NCI-H2171 treated with DMSO at 0.1 percent for 48 hours (cell line): Measurements from ENCODE around the gene CDIP1.
"Not testable (repeated sequence)": the region's sequence is repeated elsewhere in the genome, so short reads cannot be mapped to it uniquely, and the experiment has no call there.

Experiments
- DNase-seq: peaks from one replicate; lab custom pipeline; 2025; lab: John Stamatoyannopoulos, UW

Gene CDIP1

DNA sequence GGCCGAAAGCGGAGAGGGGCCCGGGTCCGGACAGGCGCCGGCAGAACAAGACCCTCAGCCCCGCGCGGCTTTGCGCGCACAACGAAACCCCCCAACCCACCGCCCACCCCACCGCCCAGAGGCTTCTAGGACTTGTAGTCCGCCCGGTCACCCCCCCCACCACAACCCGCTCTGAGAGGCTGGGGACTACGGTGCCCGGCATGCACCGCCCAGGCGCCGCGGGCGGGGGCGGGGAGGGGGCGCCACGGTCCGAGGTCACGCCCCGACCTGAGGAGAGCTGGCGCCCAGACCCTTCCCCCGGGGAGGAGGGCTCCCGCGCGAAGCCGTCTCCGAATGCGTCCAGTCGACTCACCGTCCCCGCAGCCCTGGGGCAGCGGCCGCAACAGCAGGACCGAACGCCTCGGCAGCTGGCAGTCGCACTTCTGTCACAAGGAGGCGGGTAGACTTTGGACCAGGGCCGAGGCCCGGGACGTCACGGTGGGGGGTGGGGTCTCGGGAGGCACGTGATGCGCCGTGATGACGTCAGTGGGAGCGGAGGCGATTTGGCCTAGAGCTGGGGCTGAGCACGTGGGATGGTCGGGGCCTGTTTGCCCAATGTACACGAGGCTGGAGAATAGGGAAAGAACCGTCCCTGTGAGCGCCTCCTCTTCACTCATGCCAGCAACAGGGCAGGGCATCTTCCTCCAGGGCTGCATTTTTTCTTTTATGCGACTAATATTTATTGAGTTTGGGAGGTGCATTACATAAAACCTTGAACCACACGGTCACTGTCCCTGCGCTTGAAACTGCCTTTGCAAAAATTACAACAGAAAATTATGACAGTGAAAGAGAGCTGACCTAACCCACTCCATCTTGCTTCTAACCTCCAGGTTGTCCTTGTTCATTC is at the start of gene CDIP1:
TSS of gene CDIP1 (minus strand) at position 424 of the 886 bp plus-strand sequence. CDS start 24,643 bp downstream, outside the sequence.
- peak; percentile 89 for DNase-seq

DNA sequence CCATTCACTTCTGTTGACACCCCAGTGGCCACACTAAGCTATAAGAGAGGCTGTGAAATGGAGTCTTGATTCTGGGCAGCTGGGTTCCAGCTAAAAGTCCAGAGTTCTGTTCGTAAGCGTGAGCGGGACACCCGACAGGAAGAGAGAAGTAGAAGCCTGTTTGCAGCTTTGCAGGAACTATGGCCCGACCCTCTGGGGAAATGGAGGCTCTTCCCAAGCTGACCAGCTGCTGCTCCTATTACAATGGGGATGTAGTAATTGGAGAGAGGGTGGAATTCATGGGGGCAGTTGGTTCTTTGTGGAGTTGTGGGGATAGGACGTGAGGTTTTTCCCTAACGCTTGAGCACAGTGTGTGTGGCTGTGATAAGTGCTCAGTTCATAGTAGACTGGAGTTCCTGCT is 47.7 kb upstream of the CDIP1 start:
- no peak for DNase-seq

DNA sequence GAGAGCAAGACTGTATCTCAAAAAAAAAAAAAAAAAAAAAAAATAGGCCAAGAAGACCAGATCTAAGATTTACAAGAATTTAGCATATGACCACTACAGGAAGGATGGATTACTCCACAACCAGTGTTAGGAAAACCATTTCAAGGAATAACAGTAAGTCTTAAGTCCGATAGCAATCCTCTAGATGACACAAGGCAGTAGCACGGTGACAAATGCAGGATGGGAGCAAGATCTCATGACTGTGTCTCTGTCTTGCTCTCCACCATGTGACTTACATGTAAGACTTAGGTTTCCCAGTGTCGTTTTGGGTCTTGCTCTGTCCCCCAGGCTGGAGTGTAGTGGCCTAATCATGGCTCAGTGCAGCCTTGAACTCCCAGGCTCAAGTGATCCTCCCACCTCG is 45.3 kb upstream of the CDIP1 start:
- no peak for DNase-seq

DNA sequence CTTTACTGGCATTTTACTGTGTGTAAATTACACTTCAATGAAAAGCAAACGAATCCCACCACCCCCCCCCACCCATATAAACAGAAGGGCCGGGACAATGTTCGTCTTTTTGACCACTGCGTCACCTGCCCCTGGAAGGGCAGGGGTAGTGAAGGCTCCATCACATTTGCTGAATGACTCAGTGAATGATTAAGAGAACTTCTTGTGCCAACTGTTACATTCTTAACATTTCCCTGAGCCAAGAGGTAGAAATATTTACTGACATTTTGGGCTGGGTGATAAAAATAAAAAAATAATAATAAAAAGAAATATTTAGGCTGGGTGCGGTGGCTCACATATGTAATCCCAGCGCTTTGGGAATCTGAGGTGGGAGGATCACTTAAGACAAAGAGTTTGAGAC is 41.7 kb upstream of the CDIP1 start:
- no peak for DNase-seq

DNA sequence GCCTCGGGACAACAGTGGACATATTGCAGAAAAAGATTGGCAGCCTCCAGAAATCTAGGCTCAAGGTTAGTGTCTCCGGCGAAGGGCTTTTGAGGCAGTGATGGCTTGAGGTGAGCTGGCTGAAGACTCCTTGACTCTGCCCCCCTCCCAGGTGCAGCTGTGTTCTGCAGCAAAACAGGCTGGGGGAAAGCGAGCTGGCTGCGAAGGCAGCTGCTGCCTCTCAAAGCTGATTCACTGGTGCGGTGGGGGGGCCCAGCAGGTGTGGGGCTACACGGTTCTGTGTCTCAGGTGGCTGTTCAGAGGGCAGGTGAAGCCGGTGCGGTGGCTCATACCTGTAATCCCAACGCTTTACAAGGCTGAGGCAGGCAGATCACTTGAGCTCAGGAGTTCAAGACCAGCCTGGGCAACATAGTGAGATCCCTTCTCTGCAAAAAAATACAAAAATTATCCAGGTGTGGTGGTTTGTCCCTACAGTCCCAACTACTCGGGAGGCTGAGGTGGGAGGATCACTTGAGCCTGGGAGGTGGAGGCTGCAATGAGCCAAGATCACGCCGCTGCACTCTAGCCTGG is 40.5 kb upstream of the CDIP1 start:
- DNase-seq: peak; percentile 47

DNA sequence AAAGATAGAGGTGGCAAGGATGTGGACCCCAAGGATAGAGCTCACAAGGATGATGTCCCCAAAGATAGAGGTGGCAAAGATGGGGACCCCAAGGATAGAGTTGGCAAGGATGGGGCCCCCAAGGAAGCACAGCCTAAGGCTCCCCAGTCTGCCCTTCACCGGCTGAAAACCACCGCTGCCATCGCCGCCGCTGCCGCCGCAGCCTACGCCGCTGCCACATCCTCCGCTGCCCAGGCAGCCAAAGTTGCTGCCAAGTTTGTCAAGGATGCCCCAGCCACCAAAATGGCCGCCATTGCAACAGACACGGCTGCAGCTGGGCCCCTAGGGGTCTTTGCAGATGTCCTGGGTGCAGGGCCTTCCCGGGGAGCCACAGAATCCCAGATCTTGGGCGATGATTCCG is 37.4 kb upstream of the CDIP1 start:
- no peak for DNase-seq

DNA sequence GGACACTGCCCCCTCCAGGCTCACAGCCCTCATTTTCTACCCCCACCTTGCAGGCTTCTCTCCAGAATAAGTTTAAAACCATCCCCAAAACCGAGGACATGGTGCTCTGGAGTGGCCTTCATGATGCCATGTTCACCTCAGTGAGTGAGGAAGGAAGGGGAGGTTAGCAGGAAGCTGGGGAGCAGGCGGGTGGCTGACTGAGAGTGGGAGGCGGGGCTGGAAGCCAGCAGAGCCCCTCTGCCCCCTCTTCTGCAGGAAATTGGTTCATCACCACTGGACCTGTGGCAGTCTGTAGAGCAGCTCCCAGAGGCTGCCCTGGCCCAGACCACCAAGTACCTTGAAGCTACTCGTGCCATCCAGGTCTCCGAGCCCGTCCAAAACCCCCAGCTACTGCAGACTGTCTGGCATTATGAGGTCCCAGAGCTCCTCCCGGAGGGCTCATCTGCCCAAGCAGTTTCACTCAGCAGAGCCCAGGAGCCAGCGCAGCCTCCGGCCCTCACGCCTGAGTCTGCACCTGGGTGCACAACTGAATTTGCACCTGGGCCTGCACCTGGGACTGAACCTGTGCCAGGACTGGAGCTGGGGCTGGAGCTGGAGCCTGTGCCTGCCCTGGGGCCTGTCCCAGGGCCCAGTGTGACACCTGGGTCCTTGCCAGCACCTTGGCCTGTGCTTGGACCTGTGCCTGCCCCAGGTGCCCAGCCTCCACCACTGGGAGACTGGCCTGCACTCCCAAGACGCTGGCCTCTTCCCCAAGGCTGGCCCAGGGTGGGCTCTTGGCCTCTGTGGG is 36.5 kb upstream of the CDIP1 start:
- no peak for DNase-seq

DNA sequence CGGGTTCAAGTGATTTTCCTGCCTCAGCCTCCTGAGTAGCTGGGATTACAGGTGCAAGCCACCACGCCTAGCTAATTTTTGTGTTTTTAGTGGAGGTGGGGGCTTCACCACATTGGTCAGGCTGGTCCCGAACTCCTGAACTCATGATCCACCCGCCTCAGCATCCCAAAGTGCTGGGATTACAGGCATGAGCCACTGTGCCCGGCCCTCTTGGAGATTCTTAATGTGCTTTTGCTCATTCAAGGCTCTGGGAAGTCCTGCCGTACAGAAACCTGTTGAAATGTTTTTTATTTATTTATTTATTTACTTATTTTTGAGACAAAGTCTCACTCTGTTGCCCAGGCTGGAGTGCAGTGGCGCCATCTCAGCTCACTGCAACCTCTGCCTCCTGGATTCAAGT is 35.4 kb upstream of the CDIP1 start:
- not testable (repeated sequence) for DNase-seq

DNA sequence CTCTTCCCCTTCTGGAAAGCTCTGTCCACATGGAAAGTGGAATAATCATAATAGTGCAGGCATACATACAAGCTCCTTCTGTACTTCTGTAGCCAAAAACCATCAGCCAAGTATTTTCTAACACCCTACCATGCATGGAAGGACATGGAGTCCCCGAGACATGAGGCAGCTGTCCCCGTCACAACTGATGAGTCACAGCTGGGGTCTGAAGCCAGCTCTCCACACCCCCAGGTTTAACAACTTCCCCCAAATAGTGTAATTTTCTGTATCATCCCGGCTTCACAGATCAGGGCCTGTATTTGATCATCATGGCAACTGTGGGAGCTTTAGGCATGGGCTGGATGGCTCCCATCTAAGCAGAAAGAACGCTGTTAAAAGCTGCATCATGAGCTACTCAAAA is 34.1 kb upstream of the CDIP1 start:
- DNase-seq: no peak

DNA sequence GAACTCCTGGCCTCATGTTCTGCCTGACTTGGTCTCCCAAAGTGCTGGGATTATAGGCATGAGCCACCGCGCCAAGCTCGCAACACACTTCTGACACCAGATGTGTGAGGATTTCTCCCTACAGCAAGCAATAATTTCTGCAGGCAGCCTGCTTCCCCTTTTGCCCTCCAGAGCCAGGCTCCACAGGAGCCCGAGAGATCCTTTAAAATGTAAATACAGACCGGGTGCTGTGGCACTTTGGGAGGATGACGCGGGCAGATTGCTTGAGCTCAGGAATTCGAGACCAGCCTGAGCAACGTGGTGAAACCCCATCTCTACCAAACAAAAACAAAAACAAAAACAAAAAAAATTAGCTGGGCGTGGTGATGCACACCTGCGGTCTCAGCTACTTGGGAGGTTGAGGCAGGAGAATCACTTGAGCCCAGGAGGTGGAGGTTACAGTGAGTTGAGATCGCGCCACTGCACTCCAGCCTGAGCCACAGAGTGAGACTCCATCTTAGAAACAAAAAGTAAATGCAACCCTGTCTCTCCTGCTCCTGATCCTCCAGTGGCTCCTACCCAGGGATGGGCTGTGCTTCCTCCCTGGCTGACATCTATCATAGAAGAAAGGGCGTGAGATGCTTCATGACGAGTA is 32.2 kb upstream of the CDIP1 start:
- DNase-seq: no peak

DNA sequence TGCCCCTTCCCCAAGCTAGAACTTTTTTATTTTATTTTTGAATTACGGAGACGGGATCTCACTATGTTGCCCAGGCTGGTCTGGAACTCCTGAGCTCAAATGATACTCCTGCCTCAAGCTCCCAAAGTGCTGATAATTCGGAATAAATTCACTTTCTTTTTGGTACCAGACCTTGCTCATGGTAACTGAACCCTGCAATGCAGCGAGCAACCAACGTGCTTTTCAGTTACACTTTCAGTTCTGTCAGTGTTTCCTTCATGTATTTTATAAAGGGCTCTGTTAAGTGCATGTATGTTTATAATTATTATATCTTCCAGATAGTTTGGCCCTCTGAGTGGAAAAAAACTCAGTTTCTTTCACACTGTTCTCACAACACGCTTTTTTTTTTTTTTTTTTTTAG is 31.5 kb upstream of the CDIP1 start:
- DNase-seq: no peak

DNA sequence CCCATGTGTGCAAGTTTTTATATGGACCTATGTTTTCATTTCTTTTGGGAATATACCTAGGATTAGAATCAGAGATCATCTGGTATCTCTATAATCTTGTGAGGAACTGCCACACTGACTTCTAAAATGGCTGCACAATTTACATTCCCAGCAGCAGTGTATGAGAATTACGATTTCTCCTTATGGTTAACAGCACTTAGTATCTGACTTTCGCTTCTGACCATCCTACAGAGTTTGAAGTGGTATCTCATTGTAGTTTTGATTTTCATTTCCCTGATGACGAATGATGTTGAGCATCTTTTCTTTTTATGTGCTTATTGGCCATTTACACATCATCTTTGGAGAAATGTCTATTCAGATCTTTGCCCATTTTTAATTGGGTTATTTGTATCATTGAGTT is 27.6 kb upstream of the CDIP1 start:
- no peak for DNase-seq

DNA sequence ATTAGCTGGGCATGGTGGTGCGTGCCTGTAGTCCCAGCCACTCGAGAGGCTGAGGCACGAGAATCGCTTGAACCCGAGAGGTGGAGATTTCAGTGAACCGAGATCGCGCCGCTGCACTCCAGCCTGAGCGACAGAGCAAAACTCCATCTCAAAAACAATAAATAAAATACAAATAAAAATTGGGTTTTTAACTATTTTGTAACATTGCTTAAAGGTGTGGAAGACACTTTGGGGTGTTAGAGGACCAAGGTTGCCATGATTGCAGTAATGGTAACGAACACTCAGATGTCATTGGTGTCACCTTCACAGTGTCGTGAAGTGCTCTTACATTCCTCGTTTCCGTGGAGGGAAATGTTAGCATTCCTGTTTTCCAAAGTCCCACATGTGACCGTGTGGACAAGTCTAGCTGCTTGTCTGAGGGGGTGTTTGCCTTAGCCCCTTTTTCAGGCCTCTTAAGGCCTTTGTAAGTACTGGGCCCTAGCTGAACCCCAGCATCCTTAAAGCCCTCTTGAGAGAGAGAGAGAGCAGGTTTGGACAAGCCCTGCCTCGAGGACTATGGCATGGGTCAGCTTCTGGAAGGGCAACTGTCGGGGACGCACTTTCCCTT is 26.2 kb upstream of the CDIP1 start:
- no peak for DNase-seq

DNA sequence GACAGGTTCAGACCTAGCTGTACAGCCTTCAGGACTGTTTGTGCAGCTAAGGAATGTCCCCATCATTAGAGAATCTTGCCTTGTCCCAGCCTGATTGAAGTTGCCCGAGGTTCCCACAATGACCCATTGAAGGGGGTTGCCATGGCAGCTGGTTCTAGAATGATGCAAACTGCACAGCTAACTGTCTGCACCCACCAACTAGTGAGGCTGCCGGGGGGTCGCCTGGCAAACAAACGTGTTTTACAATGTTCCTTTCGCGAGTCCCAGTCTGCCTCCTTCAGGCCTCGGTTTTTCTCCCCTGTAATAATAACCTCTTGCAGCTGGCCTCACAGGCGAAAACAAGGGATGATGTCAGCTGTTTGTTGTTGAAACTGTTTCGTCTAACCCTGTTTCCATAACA is 23.0 kb upstream of the CDIP1 start:
- DNase-seq: no peak

DNA sequence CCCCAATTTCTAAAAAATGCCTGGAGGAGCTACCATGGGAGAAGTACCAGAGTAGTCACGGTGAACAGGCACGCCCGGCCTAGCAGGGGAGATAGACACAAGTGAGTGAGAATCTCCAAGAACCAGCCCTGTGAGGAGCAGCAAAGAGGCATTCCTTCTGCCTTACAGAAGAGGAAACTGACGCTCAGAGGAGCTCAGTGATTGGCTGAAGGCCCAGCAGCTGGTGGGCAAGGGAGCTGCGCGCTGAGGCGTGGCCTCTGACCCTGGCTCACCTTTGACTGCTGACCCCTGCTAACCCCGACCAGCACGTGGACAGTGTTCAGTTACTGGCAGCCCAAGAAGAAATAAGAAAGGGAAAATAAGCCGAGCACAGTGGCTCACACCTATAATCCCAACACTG is 19.4 kb upstream of the CDIP1 start:
- no peak for DNase-seq

DNA sequence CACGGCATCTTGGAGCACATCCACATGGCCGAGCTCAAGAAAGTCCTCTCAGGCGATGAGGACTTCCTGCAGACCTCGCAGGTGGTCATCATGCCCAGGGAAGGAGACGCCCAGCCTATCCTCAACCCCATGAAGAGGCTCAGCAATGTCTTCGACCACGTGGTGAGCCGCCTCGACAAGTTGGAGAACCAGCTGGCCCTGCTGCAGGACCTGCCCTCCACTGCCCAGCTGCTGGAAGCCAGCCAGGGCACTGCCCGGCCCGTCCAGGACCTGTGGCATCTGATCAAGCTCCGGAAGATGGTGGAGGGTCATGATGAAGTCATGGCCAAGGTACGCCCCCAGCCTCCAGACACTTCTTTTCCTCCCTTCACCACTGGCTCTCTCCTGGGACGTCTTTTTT is 18.0 kb upstream of the CDIP1 start:
- DNase-seq: no peak

DNA sequence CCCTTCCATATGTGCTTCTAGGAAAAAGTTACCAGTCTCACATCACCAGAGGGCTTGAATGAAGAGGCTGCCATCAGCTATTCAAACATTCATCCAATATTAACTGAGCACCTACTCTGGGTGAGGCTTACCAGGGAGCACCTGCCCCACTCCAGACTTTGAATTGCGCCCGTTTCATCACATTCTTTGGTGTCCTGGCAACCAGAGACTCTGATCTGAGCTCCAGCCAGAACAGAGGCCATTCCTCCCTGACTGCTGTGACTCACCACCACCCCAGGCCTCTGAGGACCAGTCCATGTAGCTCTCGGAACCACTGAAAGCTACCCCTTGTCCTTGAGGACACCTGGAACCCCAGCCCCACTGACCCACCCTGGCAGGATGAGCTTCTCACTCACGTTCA is 17.5 kb upstream of the CDIP1 start, which contains the start of gene C16orf96:
TSS of gene C16orf96 (plus strand) at position 229 of the 400 bp plus-strand sequence. CDS start at position 379, 150 bp downstream.
- DNase-seq: no peak

DNA sequence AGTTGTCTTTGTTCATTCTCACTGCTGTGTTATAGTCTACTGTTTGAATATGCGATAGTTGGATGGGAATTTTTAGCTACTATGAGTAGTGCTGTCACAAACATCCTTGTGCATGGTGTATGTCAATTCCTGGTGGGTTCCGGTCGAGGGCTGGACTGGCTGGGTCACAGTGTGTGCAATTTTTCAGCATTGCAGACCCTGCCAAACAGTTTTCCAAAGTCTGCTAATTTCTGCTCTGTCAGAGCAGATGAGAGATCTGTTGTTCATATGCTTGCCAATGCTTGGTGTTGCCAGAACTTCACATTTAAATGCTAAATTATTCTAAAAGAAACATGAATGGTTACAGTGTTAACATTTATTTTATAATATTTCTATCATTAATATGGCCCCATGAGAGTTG is 14.0 kb upstream of the CDIP1 start:
- DNase-seq: no peak

DNA sequence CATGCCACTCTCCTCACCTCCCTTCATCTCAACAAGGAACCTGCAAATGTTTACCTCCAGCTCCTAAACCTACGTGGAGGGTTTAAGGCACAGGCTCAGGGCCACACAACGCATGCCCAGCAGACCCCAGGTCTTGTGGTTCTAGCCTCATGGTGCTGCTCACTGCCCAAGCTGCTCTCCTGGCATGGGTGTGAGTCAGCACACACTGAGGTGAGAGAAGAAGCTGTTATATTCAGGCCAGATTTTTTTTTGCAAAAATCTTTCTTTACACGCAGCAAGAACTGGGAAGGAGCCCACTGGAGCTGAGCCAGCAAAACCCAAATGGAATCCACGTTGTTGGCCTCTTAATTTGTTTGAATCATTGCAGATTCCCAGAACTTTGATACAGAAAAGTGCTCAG is 12.0 kb upstream of the CDIP1 start:
- DNase-seq: no peak

DNA sequence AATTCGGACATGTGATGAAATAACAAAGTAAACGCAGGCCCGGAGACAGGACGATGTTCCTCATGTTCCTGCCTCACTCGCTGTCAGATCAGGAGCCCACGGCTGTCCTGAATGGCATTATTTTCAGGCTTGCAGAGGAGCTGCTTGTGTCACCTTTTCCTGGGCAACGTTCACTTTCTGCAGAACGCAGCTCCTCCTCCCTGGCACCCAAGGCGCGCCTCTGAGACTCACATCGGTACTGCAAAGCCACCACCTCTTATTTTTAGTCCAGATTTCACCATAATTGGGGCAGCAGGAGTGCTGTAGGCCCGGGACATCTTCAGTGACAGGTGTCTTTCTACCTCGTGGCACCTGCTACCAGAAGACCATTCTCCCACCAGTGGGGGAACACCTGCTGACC is 9.6 kb upstream of the CDIP1 start:
- DNase-seq: no peak

DNA sequence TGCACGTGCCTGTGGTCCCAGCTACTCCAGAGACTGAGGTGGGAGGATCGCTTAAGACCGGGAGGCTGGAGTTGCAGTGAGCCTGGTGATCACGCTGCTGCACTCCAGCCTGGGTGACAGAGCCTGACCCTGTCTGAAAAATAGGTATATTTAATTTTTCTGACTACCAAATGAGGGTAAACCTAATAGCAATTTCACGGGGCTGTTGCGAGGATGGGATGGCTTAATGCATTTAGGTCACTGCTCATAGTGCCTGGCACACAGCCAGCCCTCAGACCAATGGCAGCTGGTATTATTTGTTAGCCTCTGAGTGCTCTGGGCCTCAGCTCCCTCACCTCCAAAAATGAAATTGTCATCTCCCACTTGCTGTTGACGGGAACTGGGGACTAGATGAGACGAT is 5.9 kb upstream of the CDIP1 start:
- DNase-seq: no peak

DNA sequence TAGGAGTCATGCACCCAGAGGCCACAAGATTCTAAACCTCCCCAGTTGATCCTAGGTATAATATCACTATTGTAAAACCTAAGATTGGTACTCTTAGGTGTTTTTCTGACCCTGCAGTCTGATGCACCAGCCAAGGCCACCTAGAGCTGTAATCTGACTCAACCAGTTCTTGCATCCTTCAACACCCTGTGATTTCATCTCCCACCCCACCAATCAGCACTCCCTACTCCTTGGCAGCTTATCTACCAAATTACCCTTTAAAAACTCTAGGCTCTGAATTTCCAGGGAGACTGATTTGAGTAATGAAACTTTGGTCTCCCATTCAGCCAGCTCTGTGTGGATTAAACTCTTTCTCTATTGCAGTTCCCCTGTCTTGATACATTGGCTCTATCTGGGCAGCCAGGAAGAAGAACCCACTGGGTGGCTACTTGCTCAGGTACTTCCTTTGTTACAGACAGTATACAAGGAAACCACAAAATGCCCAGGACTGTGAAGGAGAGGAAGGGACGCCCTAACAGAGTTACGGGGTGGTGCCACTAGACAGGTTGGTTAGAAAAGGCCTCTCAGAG is 1.2 kb upstream of the CDIP1 start:
- no peak for DNase-seq
